Cerebellar nuclear complex (tissue), 1 donor: ENCODE measurements around the gene CENPP.

ENCODE experiments used
- DNase-seq, 2 experiments: peaks; one replicate each; lab custom pipeline; 2025; lab: John Stamatoyannopoulos, UW

CENPP gene

DNA sequence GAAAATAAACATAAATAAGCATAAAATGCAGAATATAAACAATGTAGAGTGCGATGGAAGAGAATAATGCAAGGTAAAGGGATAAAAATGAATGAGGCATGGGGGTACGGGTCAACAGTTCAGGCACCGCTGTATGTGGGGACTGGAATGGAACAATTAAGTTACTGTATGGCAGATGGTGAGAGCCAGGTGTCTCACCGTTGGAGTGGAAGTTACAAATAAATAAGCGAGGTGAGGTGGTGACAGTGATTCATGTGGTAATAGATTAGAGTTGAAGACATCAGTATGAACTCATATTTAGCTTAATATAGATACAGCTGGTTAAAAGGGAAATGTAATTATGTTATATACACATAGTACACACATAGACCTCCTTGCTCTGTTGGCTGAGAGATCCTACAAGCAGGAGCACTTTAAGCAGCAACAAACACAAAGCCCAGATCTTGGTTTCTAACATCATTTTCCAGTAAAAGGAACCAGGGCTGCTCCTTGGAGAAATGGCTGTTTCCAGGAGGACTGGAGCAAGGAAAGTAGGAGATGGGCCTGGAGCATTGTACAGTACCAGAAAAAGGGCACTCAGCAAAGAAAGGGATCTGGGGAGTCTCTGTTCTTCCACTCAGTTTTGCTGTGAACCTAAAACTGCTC is 100.9 kb downstream of the CENPP start:
- no peak for DNase-seq

DNA sequence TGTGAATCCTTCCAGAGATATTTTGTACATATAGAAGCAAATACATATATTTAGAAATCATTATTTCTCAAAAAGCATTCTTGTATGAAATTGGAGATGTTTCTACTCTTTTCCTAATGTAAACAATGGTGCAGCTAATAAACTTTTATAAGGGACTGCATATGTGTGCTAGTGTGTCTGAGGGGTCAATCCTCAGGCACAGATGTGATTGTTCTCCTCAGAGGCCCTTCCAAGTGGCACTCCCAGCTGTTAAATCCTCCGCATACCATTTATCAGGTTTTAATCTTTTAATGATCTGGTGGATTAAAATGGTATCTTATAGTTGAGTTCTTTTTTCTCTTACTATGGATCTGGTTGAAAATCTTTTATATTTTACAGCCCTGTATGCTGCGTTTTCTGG is 104.1 kb downstream of the CENPP start:
- no peak for DNase-seq

DNA sequence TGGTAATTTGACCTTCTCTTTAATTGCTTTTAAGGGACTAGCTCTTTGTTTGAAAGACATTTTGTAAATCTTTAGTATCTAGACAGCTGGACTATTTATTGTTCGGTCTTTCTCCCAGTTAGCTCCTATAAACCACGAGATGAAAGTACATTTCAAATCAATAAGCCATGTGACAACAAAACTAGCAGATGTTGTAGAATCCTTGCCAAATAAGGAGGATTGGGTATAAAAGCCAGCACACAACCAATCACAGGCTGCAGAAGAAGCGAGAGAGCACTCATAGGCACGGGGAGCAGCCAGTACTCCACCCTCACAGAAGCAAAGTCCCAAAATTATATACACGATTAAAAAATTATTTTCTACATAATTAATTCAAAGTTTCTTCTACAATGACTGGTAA is 106.6 kb downstream of the CENPP start:
- DNase-seq: no peak

DNA sequence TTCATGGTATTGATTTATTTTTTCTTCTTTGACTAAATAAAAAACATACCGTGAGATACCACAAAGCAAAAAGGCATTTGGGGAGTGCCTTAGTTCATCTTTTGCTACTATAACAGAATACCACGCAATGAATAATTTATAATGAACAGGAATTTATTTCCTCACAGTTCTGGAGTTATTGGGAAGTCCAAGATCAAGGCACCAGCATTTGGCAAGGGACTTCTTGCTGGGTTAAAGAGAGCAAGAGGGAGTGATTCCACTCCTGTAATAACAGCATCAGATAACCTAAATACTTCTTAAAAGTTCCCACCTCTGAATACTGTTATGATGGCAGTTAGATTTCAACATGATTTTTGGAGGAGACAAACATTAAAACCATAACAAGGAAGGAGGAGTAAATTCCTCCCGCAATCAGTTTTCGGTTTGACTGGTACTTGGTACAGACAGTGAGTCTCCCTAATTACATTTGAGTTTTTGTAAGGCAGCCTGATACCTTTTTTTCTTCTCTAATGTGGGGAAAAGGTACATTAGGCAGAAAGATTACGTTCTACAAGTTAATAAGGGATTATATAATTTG is 107.3 kb downstream of the CENPP start:
- no peak for DNase-seq

DNA sequence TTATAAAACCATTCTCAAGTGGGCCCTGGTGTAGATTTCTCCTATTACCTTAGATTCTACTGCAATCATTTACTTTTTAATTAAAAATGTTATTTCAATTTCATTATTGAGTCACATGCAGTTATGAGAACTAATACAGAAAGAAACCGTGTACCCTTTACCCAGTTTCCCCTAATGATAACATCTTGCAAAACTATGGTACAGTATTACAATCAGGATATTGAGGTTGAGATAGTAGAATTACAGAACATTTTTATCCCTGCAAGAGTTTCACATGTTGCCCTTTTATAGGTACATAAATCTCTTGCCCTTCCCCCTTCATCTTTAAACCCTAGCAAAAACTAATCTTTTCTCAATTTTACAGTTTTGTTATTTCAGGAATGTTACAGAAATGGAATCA is 109.5 kb downstream of the CENPP start:
- no peak for DNase-seq

DNA sequence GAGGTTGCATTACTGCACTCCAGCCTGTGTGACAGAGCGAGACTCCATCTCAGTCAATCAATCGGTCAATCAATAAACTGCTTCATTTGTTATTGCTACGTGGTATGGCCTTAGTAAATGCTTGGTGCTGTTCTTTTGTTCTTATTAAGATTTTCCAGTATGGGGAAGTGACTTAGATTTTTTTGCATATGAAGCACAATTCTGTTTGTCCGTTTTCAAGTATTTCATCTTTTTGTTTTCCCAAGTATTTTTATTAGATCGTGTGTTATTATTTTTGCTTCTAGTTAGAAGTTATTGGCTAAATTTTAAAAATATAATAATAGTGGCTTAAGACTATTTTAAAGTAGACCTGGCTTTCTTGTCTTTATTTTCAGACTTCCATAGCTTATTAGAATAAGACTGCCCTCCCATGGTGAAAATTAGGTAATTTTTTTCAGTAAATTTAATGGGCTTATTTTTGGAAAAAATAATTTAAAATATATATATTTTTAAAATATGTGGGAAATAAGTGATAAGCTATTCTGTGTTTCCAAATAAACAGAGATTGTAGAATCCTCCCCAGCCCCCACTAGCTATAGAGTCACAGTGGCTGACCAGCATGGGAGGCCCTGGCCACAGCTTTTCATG is 113.3 kb downstream of the CENPP start:
- DNase-seq: no peak

DNA sequence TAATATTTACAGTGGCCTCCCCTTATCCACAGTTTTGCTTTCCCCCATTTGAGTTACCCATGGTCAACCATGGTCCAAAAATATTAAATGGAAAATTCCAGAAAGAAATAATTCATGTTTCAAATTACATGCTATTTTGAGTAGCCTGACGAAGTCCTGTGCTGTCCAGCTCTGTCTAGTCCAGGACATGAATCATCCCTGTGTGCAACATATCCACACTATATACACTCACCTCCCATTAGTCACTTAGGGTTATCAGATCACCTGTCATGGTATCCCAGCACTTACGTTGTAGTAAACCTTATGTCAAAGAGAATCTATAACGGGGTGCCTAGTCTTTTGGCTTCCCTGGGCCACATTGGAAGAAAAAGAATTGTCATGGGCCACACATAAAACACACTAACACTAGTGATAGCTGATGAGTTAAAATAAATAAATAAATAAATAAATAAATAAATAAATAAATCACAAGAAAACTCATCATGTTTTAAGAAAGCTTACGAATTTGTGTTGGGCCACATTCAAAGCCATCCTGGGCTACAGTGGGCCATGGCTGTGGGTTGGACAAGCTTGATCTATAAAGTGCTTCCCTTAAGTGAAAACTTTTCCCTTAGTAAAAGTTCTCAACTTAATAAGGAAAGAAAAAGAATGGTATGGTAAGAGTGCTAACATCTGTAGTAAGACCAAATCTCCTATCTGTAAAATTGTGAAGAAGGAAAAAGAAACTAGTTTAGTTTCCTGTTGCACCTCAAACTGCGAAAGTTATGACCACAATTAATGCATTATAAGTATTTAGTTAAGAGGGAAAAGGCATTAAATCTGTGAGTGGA is 114.4 kb downstream of the CENPP start:
- DNase-seq: no peak

DNA sequence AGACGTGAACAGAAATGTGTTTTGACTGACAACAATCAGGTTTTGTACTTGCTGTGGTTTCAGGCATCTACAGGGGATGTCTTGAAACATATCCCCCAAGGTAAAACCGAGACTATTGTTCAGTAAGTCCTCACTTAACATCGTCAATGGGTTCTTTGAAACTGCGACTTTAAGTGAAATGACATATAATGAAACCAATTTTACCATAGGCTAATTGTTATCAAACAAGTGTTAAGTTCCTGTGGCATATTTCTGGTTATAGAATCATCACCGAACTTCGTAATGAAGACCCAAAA is 114.9 kb downstream of the CENPP start:
- no peak for DNase-seq

DNA sequence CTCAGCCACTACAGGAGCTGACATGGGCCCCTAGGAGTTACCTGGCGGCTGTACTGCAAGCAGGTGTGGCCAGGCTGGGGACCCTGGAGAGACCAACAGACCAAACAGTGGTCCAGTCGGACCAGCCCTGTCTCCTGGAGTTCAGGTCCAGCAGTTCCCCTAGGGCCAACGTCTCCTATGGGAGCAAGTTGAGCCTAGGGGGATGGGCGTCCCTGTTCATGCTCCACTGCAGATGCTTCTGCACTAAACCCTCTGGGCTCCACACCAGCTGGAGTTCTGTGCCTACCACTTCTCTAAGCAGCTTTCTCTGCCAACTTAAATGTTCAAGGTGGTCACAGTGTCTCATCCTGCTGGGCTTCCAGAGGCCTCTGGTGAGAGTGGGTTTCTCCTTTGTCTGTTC is 119.1 kb downstream of the CENPP start:
- no peak for DNase-seq

DNA sequence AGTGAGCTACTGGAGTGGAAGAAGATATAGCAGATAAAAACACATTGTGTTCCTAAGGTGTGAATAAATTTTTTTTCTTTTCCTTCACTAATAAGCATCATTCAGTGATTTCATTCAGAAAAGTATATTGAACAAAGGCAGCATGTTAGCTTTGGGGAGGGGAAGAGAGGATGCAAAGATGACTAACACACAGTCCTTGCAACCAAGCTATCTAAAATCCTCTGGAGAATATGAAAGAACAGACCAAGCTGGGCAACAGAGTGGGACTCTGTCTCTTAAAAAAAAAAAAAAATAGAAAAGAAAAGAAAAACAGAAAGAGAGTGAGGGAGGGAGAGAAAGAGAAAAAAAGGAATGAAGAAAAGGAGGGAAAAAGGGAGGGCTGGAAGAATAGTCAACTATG is 120.8 kb downstream of the CENPP start:
- no peak for DNase-seq

DNA sequence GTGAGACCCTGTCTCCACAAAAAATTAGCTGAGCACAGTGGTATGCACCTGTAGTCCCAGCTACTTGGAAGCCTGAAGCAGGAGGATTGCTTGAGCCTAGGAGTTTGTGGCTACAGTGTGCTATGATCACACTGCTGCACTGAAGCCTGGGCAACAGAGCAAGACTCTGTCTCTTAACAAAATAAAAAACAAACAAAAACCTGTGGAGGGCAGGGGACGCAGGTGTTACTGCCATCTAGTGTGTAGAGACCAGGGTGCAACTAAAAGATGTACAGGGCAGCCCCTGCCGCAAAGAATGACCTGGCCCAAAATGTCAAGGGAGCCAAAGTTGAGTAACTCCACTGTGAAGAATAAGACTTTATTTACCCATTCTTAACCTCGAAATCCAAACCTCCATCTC is 129.5 kb downstream of the CENPP start:
- DNase-seq: no peak

DNA sequence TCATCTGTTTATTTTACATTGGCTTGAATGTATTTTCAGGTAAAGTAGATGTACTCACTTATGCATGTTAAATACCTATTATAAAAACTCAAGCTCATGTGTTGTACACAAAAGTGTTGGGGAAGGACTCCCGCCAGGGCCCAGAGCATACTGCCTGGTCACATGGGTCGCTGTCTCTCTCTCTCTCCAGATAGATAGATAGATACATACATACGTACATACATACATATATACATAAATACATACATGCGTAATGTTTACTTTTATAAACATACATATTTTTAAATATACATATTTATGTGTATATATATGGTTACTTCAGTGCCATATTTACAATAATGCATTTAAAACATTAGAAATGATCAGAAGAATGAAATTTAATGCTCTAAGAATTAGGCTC is 131.8 kb downstream of the CENPP start:
- DNase-seq: no peak

DNA sequence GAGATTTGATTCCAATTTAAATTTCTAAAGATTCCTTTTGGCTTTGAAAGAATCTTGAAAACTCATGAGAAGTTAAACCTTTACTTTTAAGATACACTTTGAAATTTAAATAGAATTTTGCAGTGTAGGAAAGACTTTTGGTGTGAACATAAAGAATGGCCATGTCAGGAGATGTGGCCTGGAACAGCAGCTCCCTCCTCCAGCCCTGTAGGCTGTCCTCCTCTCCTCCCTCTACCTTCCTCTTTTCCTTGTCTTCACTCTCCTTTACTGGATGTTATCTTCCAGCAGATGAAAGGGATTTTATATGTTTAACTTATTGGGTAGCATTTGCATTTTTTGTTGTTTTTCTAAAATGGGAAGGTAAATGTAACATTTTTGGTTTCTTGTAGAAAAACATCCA is 137.6 kb downstream of the CENPP start:
- DNase-seq: no peak

DNA sequence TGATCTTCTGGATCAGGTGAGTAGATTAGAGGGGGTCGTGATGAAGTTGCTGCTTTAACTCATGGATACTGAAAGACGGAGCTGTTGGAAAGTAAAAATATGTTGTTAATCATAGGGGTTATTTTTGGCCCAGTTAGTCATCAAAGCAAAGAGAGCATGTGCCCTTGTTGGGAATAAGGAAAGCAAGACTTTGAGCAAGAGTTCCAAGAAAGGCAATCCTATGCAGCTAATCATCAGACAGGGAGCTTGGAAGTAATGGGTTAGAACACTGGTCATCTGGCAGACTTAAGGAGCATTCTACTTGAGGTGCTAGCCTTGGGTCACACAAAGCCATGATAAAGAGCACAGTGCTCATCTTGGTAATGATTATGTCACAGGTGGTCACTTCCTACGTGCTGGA is 138.2 kb downstream of the CENPP start:
- DNase-seq: no peak

DNA sequence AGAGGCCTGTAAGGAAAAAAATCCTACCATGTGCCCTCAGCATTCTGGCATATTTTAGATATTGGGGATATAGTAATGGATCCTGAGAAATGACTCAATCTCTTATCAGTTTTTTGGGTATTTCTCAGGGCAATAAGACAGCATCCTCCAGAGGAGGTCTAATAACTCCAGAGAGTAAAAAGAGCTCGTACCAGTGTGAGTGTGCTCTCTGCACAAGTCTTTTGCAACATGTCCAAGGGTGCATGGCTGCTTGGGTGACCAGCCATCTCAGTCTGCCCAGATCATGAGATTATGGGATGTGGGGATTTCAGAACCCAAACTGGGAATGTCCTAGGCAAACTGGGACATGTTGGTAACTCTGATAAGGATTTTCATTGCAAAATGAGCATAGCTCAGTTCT is 141.3 kb downstream of the CENPP start:
- DNase-seq: no peak

DNA sequence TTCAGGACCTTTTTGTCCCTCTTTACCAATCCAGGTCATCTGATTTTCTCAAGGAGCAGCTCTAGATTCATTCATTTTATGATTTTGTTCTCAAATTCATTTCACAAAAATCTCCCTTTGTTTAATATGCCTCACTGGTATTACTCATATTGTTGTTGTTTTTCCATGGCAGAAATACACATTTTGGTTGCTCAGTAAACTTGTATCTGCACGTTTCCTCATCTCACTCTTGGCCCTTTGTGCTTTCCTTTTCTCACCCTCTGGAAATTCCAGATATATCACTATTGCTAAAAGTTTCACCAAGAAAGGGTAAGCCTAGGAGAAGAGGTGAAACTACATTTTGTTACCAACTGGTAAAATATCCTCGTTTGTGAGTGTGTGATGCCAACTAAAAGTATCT is 141.8 kb downstream of the CENPP start:
- DNase-seq: no peak

DNA sequence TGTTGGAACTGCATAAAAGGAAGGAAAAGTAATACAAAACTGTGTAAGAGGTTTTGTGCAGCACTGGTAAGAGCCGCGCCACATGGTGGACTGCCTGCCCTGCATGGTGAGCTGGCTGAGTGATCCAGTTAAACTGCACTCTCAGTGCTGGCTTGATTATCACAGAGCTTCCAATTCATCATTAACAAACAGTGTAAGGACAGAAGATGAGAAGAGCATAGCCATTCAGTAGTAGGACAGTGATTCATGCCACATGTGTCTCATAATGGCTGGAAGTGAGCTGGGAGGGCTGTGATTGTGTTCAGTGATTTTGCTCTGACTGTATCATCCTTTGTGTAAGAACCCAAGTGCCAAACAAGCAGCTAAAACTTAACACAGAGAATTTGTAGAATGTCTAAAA is 142.5 kb downstream of the CENPP start:
- DNase-seq: no peak

DNA sequence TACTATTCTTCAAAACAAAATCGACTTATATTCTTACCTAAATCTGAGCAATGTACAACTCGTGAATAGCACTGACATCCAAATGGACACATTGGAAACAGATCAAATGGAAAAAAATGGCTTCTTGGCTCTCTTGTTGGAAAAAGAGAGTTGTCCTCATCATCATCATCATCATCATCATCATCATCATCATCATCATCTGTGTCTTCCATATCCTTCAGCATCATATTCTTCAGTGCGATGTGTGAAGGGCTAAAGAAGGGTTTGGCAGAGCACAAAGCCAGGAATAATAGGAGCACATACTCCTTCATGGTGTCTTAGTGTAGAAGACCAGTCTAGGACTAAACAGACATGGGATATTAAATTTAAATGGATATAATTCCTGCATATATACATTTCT is 148.8 kb downstream of the CENPP start:
- DNase-seq: no peak

DNA sequence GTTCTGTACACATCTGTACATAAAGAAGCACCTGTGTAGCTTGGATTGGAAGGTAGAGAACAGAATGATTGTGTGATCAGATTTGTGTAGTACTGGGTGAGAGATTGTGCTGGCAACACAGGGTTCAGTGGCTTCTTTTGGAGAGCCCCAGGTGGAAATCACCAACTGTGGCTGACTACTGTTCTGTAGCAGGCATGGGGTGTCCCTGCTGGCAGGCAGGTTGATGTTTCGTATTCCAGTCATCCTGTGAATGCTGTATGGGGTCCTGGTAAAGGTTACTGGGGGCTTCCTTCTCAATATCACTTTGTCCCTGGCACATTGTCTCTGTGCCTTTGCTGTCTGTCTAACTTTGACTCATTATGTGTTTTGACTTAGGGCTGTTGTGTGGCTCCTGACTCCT is 151.2 kb downstream of the CENPP start:
- DNase-seq: no peak

DNA sequence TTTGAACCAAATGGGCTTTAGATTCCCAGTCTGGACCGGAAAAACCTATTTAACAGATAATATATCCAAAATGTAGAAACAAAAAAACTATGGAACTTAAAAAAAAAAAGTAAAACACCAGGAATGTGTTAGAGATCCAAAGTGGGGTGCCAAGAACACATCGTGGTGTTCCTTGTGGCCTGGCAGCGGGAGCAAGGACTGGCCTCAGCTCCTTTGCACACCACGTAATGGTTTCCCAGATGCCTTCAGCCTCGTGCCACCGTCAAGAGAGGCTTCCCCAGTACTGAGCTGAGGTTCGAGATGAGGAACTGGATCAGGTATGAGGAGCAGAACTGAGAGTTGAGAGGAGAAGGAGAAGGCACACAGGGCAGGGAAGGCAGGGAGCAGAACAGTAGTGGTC is 153.0 kb downstream of the CENPP start:
- no peak for DNase-seq

DNA sequence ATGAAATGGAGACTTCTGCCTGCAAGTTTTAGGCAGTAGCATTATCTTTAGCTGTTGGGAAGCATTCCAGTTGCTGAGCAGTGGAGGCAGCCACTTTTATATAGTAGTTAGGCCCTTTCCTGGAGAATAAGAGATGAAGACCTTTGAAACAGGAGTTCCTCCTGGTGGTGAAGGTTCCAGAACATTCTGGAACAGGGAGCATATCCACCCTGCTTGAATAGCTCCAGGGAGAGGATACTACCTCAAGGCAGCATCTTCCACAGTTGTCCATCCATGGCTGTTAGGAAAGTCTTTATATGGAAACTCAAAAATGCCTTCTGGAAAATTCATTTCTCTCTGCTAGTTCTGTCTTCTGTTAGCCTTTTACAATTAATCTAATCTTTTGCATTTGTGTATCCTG is 153.6 kb downstream of the CENPP start:
- no peak for DNase-seq

DNA sequence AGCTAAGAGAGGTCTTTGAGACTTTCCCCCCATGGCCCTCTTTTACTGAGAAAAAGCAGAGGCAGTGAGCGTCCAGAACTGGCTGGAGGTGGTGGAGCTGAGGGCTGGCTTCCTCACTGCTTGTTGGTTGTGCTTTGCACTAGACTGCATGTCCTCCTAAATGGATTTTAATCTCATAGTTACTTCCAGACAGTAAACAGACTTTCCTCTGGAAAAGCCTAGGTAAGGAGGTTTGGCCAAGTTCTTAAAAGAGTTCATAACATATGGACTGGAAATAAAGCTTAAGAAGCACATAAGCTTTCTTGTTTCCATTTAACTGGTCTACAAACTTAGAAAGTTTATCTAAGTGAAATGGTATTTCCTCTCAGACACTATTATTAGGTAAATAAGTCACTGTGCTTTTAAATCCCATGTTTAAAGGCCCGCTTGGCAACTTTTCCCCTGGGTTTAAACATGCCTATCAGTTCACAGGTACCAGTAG is 154.6 kb downstream of the CENPP start:
- DNase-seq: no peak

DNA sequence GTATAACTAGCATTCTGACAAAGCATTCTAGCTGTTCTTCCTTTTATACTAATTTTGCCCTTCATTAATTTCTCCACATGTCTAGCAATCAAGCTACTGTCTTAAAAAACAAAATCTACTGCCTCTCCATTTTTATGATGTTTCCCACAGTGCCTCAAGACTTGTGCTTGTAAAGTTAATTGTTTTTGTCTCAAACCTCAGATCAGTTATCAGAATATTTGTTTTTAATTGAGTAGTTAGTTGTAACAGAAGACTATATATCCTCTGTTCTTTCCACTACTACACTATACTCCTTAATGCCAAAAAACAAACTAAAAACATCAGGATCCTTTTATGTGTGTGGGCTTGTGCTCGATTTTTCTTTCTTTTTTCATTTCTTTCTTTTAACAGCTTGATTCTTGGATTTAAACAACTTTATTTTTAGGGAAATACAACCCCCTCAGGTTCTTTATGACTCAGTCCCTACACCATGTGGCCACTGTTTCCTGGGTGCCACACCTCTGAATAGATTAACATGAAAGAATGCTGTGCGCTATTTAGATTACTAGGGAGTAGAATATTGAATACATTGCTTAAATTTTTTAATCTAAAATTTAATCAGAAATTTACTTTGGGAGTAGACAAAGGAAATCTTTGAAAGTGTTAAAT is 155.4 kb downstream of the CENPP start:
- no peak for DNase-seq
